Astrocyte of the cerebellum (primary cell): Measurements from ENCODE around the gene TRPV4.

Experiments used
- DNase-seq: peaks from one replicate; pipeline ENCODE4 v3.0.0-alpha.2; 2011; ENCODE audit warnings: low read depth
- H3K4me3 ChIP-seq: 2 replicates; pipeline ENCODE4 v1.5.1; 2011; ENCODE audit warnings: mild to moderate bottlenecking, low read depth, low read length, moderate library complexity
- CTCF ChIP-seq: IDR thresholded peaks from 2 replicates; pipeline ENCODE4 v1.5.1; 2012; ENCODE audit warnings: low read length, low read depth, moderate library complexity, mild to moderate bottlenecking; ENCODE audit errors: missing control alignments
- in situ Hi-C: cut with HindIII; loops from 2 replicates; pipeline ENCODE4 v1.10.0; 2017; ENCODE audit warnings: low sequenced_read_pairs

The TRPV4 gene

DNA sequence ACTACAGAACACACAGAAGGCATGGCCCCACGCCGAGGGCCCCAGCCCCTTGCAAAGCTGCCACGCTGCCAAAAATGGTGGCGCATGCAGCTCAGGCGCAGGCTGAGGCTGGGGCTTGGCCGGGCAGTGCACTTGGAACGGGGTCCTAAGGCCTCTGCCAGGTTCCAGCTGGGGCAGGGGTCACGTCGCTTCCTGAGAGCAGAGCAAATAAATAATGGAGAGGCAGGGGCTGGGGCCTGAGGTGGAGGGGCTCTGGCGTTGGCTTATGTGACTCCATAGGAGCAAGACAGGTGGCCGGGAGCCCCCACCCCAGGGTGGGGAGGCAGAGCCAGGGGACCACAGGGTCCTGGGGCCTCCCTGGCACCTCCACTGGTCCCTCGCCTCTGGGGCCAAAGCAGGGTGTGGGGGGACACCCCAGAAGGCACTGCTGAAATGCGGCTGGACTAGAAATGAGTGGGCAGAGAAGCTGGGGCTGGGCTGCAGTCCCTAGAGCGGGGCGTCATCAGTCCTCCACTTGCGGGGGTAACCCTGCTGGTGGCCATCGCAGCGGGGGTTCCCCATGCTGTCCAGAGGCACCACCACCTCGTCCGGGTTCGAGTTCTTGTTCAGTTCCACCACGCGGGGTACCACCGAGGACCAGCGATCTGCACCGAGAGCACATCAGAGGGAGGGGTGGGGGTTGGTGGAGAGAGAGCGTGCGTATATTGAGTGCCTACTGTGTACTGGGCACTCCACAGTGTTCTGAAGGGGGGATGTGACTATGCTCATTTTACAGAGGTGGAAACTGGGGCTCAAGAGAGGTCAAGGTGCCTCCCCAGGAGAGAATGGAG, 49.8 kb downstream of the TRPV4 start:
- H3K4me3 ChIP-seq: no peak overlapping the region
- no peak for DNase-seq
- no peak for TF ChIP-seq CTCF
- in situ Hi-C loops: loop anchor here (25.0 kb wide), 1 partner anchor 246 kb away; no protein-coding TSS in a partner anchor

- in situ Hi-C loops: loop anchor here (25.0 kb wide), 1 partner anchor 245 kb away; no protein-coding TSS in a partner anchor
Observed at GRCh38 chr12:109782326-109782703, 50.9 kb downstream of the TRPV4 start.

GRCh38 chr12:109781668-109782325, 51.4 kb downstream of the TRPV4 start:
- no peak overlapping the region for H3K4me3 ChIP-seq
- no peak for TF ChIP-seq CTCF
- no peak for DNase-seq
- in situ Hi-C loops: loop anchor here (25.0 kb wide), 1 partner anchor 244 kb away; no protein-coding TSS in a partner anchor

More at GRCh38 chr12:109782326-109782703, 50.9 kb downstream of the TRPV4 start:
- no peak for TF ChIP-seq CTCF
- DNase-seq: no peak
- no peak overlapping the region for H3K4me3 ChIP-seq

GRCh38 chr12:109779382-109779781, 53.8 kb downstream of the TRPV4 start:
- no peak for DNase-seq
- no peak for TF ChIP-seq CTCF
- no peak overlapping the region for H3K4me3 ChIP-seq
- in situ Hi-C loops: loop anchor here (25.0 kb wide), 1 partner anchor 242 kb away; no protein-coding TSS in a partner anchor

DNA sequence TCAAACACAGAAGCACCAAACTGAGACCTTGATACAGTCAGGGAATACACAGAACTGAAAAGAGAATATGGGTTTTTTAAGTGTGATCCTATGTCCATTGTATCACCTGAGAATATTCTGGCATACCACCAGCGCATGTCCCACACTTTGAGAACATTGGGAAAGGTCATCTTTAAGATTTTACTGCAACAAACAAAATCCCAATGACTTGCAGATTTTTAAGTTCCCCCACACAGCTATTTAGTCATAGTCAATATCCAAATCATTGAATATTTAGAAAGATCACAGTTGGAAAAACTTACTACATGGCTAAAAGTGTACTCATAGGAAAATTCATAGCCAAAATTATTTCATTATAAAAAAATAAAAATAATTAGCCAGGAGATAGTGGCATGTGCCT, 54.5 kb downstream of the TRPV4 start:
- in situ Hi-C loops: loop anchor here (25.0 kb wide), 1 partner anchor 241 kb away; no protein-coding TSS in a partner anchor
- H3K4me3 ChIP-seq: no peak overlapping the region
- TF ChIP-seq CTCF: no peak
- DNase-seq: no peak

DNA sequence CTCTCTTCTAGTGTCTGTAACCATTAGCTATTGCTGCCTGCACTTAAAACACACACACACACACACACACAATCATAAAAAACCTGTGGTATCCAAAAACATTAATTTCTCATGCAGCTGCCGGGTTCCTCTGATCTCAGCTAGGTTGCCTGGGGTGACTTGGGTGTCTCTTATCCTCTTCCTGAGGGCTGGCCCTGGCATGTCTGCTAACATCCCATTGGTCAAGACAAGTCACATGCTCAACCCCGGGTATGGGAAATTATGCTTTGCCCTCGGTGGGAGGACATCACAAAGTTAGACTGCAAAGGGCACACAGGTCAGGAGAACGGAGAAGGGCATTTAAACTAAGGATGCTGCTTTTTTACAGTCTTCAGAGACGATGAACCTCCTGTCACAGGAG, 55.7 kb downstream of the TRPV4 start:
- no peak for TF ChIP-seq CTCF
- no peak overlapping the region for H3K4me3 ChIP-seq
- DNase-seq: no peak
- in situ Hi-C loops: loop anchor here (25.0 kb wide), 1 partner anchor 240 kb away; no protein-coding TSS in a partner anchor
